ENCODE measurements around the gene GRID1.

The GRID1 gene

DNA sequence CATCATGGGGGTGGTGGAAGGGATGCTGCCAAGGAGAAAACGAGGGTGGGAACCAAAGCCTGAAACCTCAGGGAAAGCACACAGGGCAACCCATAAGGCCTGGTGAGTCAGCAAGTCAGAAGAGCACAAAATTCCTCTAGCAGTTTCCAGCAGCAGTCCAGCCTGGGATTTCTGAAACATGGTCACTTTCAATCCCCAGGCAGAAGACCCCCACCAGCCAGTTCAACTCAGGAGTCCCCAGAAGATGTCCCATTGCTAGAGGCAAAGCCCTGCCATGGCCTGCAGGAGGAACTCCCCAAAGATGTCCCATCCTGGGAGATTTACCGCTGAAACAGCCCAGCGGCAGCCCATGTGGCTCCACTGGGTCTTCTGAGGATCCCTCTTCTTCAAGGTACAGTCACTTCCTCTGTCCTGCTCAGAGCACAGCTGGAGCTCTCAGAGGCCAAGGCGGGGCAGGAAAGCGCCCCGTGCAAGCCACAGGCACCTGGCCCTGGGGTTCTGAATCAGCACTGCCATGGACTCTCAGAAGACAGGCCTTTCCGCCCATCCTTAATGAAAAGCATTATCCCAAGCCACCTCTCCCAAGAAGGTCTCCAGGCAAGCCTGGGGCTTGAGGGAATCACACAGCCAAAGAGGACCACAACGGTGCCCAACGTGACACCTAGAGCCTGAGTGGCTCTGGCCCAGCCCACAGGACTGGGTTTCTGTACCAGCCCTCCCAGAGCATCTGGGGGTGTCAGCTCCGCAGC, 196.9 kb downstream of the GRID1 start:
- TF ChIP-seq, protein P1, sequence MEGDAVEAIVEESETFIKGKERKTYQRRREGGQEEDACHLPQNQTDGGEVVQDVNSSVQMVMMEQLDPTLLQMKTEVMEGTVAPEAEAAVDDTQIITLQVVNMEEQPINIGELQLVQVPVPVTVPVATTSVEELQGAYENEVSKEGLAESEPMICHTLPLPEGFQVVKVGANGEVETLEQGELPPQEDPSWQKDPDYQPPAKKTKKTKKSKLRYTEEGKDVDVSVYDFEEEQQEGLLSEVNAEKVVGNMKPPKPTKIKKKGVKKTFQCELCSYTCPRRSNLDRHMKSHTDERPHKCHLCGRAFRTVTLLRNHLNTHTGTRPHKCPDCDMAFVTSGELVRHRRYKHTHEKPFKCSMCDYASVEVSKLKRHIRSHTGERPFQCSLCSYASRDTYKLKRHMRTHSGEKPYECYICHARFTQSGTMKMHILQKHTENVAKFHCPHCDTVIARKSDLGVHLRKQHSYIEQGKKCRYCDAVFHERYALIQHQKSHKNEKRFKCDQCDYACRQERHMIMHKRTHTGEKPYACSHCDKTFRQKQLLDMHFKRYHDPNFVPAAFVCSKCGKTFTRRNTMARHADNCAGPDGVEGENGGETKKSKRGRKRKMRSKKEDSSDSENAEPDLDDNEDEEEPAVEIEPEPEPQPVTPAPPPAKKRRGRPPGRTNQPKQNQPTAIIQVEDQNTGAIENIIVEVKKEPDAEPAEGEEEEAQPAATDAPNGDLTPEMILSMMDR (IDR thresholded peaks at IDR 0.05; ENCODE audit: extremely low read depth, insufficient read depth, missing control alignments) = no peak
- in situ Hi-C loops (cut with MboI; ENCODE audit: low pct_unique_long_range_greater_than_20kb, low sequenced_read_pairs, unreplicated experiment) = no loop called here
- DNase-seq (ENCODE audit: low spot score) = no peak

DNA sequence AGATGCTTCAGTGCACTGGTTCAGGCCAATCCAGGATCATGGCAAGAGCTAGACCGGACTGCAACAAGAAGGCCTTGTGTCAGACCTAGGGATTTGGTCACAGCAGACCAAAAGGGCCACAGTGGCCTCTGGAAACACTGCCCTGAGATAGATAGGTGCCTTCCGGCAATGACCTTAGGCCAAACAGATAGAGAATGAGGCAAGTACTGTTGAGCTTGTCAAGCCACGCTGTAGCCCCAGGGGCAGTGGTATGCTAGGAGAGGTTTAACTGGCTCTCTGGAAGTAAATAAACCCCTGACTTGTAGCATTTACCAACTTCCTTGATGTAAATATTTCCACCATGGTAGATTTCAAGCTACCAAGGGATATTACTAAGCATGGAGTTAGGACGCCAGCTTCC, 197.5 kb downstream of the GRID1 start:
- in situ Hi-C loops (cut with MboI; ENCODE audit: low pct_unique_long_range_greater_than_20kb, low sequenced_read_pairs, unreplicated experiment) = no loop called here
- DNase-seq (ENCODE audit: low spot score) = no peak
- TF ChIP-seq, protein P1 (IDR thresholded peaks at IDR 0.05; ENCODE audit: extremely low read depth, insufficient read depth, missing control alignments) = no peak

DNA sequence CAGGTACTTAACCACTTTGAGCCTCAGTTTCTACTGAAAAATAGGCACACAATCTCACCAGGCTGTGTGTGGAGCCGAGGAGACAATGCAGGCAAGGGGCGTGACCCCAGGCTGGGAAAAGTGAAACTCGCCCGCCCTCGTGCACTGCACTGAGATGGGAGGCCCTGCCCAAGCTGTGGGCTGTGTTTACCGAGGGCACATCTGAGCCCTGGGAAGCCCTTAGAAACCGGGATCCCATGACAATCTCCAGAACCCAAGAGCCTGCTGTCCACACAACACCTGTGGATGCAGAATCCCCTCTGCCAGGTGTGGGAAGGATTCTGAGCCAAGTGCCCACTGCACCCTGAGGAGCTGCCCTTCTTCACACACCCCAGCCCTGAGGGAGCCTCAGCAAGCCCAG, 198.3 kb downstream of the GRID1 start:
- in situ Hi-C loops (cut with MboI; ENCODE audit: low pct_unique_long_range_greater_than_20kb, low sequenced_read_pairs, unreplicated experiment) = no loop called here
- TF ChIP-seq, protein P1 (IDR thresholded peaks at IDR 0.05; ENCODE audit: extremely low read depth, insufficient read depth, missing control alignments) = no peak
- DNase-seq (ENCODE audit: low spot score) = no peak

- TF ChIP-seq, protein P1 (IDR thresholded peaks at IDR 0.05; ENCODE audit: extremely low read depth, insufficient read depth, missing control alignments) = no peak
- DNase-seq (ENCODE audit: low spot score) = no peak
- in situ Hi-C loops (cut with MboI; ENCODE audit: low pct_unique_long_range_greater_than_20kb, low sequenced_read_pairs, unreplicated experiment) = no loop called here
These were observed 198.8 kb downstream of the GRID1 start for GRCh38 chr10:86167762-86168128.

DNA sequence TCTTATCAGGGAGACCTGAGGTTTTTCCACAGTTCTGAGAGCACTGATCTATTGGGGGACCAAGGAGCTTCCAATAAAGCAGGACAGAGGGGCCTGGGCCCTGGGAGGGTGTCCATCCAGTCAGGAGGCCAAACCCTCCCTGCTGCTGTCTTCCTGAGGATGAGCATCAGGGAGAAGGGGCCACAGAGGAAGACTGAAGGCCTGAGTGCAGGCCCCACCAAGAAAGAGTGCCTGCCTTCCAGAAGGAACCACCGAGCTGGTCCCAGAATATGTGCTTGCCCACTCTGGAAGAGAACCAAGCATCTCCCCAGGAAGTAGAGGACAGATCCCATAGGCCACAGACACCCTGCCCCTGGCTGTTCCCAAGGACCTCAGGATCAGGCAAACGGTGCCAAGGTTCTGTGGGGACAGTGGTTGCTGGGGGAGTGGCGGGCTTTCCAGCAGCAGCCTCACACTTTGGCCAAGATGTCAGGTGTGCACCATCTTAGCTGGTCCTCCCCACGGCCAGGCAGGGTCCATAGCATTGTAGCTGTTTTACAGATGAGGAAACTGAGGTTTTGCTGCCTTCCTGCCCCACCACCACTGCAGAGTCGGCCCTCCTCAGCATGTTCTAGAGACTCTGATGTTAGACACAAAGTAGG, 199.4 kb downstream of the GRID1 start:
- in situ Hi-C loops (cut with MboI; ENCODE audit: low pct_unique_long_range_greater_than_20kb, low sequenced_read_pairs, unreplicated experiment) = no loop called here
- no peak for DNase-seq (ENCODE audit: low spot score)
- TF ChIP-seq, protein P1 (IDR thresholded peaks at IDR 0.05; ENCODE audit: extremely low read depth, insufficient read depth, missing control alignments) = no peak

GRCh38 chr10:86165666-86166065, 200.9 kb downstream of the GRID1 start:
- DNase-seq (ENCODE audit: low spot score) = no peak
- TF ChIP-seq, protein P1 (IDR thresholded peaks at IDR 0.05; ENCODE audit: extremely low read depth, insufficient read depth, missing control alignments) = no peak
- in situ Hi-C loops (cut with MboI; ENCODE audit: low pct_unique_long_range_greater_than_20kb, low sequenced_read_pairs, unreplicated experiment) = no loop called here
